Measurements from ENCODE around the gene BEND7. TPM values are rescaled to one million over a fixed set of nuclear protein-coding genes. Genes with fewer than 3 reads are reported as not detected.

The BEND7 gene
- polyA plus RNA-seq, 1 experiment = 2.1 TPM

DNA sequence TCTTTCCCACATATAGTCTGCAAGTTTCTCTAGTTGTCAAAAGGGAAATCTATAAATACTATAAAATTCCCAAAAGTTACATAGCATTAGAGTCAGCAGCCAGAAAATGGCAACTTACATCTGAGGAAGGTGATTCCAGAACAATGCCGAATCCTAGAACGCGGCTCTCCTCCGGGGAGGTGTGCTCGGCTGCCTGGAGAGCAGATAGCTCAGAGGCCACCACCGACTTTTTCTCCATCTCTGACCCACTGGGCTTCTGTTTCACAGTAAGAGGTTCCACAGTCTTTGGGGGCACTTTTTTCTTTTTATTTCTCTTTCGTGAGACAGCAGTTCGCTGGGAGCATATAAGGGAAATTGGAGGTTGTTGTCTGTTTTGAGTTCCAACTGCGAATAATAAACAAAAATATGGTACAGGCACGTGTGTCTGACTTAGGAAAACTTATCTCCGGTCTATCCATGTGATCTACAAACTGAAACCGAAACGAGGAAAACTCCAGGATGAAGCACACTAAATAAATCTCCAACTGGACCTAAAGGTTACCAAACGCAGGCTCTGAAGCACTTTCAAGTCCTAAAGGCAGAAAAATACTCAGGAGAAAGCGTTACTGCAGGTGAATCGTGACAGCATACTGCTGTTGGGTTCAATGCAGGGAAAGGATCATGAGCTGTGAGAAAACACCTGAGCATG, 36.2 kb downstream of the BEND7 start:
- CTCF ChIA-PET = no interaction called here
- TF ChIP-seq CTCF (IDR thresholded peaks at IDR 0.05; ENCODE audit: low read depth, low read length) = no peak
- H3K27ac ChIP-seq (ENCODE audit: low read depth, low read length) = no peak overlapping the region
- DNase-seq (ENCODE audit: low read depth, low spot score) = no peak
- no peak overlapping the region for H3K4me3 ChIP-seq (ENCODE audit: low read depth, low read length)
- POLR2A ChIA-PET = no interaction called here
- no peaks in the 10 kb centered on the region for H3K27me3 ChIP-seq (ENCODE audit: control insufficient read depth, insufficient read depth, low read length)
- no peaks in the 10 kb centered on the region for H3K9me3 ChIP-seq (ENCODE audit: control insufficient read depth, insufficient read depth, low read length)

- POLR2A ChIA-PET = no interaction called here
Measured at GRCh38 chr10:13491747-13492360, 37.0 kb downstream of the BEND7 start.

DNA sequence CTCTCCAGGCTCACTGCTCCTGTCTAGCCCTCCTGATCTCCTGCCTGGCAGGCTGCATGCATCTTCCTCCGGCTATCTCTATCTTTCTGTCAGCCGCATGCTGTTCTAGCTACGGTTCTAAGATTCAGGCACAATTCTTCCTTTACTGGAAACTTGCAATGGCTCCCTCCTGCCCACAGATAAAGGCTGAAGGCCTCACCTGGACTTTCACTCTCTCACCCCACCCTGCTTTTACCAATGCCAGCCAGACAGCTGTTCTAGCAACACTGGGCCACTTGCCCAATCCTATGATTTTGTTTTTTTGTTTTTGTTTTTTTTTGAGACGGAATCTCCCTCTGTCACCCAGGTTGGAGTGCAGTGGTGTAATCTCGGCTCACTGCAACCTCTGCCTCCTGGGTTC, 38.3 kb downstream of the BEND7 start:
- POLR2A ChIA-PET = no interaction called here
- Histone ChIP-seq H3K9me3 (ENCODE audit: control insufficient read depth, insufficient read depth, low read length) (no peaks in the 10 kb centered on the region), H3K4me3 (ENCODE audit: low read depth, low read length) (no peak overlapping the region), H3K27ac (ENCODE audit: low read depth, low read length) (no peak overlapping the region), H3K27me3 (ENCODE audit: control insufficient read depth, insufficient read depth, low read length) (no peaks in the 10 kb centered on the region)
- CTCF ChIA-PET = no interaction called here
- DNase-seq (ENCODE audit: low read depth, low spot score) = no peak
- TF ChIP-seq CTCF (IDR thresholded peaks at IDR 0.05; ENCODE audit: low read depth, low read length) = no peak

More at GRCh38 chr10:13491747-13492360, 37.0 kb downstream of the BEND7 start:
- no peak overlapping the region for H3K27ac ChIP-seq (ENCODE audit: low read depth, low read length)
- no peaks in the 10 kb centered on the region for H3K27me3 ChIP-seq (ENCODE audit: control insufficient read depth, insufficient read depth, low read length)
- no peak for TF ChIP-seq CTCF (IDR thresholded peaks at IDR 0.05; ENCODE audit: low read depth, low read length)
- no peak overlapping the region for H3K4me3 ChIP-seq (ENCODE audit: low read depth, low read length)
- DNase-seq (ENCODE audit: low read depth, low spot score) = no peak
- no peaks in the 10 kb centered on the region for H3K9me3 ChIP-seq (ENCODE audit: control insufficient read depth, insufficient read depth, low read length)
- CTCF ChIA-PET = no interaction called here

GRCh38 chr10:13489035-13489599, 39.7 kb downstream of the BEND7 start:
- no peaks in the 10 kb centered on the region for H3K27me3 ChIP-seq (ENCODE audit: control insufficient read depth, insufficient read depth, low read length)
- ChIA-PET CTCF (no interaction called here), POLR2A (no interaction called here)
- H3K27ac ChIP-seq (ENCODE audit: low read depth, low read length) = no peak overlapping the region
- no peak overlapping the region for H3K4me3 ChIP-seq (ENCODE audit: low read depth, low read length)
- no peak for DNase-seq (ENCODE audit: low read depth, low spot score)
- TF ChIP-seq CTCF (IDR thresholded peaks at IDR 0.05; ENCODE audit: low read depth, low read length) = no peak
- H3K9me3 ChIP-seq (ENCODE audit: control insufficient read depth, insufficient read depth, low read length) = no peaks in the 10 kb centered on the region

DNA sequence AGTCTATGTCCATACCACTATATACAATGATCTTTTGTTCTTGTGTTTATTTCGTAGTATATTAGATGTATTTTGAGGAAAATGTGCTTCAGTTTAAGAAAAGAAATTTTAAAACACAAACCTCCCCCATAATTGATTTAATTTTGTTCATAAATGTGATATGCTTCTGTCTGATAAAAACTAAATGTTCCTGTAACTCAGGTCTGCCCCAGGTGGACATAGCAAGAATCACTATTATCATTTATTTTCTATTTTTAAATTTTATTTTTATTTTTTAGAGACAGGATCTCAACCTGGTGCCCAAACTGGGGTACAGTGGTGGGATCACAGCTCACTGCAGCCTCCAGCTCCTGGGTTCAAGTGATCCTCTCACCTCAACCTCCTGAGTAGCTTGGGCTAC, 43.2 kb downstream of the BEND7 start:
- Histone ChIP-seq H3K27me3 (ENCODE audit: control insufficient read depth, insufficient read depth, low read length) (no peaks in the 10 kb centered on the region), H3K4me3 (ENCODE audit: low read depth, low read length) (no peak overlapping the region), H3K9me3 (ENCODE audit: control insufficient read depth, insufficient read depth, low read length) (no peaks in the 10 kb centered on the region), H3K27ac (ENCODE audit: low read depth, low read length) (no peak overlapping the region)
- CTCF ChIA-PET = interaction anchor here (0.7 to 2.4 kb wide), 4 partner anchors 10 to 114 kb away, joined by 3 to 8 read pairs (median 5); no protein-coding TSS in a partner anchor
- no peak for DNase-seq (ENCODE audit: low read depth, low spot score)
- TF ChIP-seq CTCF (IDR thresholded peaks at IDR 0.05; ENCODE audit: low read depth, low read length) = peak; percentile 55
- POLR2A ChIA-PET = no interaction called here
